BLaER1 (cell line): ENCODE data around the gene SMAD2.
"Not testable (repeated sequence)": the region's sequence is repeated elsewhere in the genome, so short reads cannot be mapped to it uniquely, and the experiment has no call there.

Source experiments
- H3K27ac ChIP-seq: shearing (Covaris generic); formaldehyde crosslinking; 2 replicates; pipeline ENCODE4 v1.8.1; 2022
- H3K27me3 ChIP-seq: shearing (Covaris generic); formaldehyde crosslinking; 2 replicates; pipeline ENCODE4 v1.8.1; 2022
- H3K36me3 ChIP-seq: shearing (Covaris generic); formaldehyde crosslinking; 2 replicates; pipeline ENCODE4 v1.8.1; 2022
- H3K4me1 ChIP-seq: shearing (Covaris generic); formaldehyde crosslinking; 2 replicates; pipeline ENCODE4 v1.8.1; 2022
- H3K4me2 ChIP-seq: shearing (Covaris generic); formaldehyde crosslinking; 2 replicates; pipeline ENCODE4 v1.8.1; 2022
- H3K4me3 ChIP-seq: shearing (Covaris generic); formaldehyde crosslinking; 2 replicates; pipeline ENCODE4 v1.8.1; 2022
- H3K9ac ChIP-seq: shearing (Covaris generic); formaldehyde crosslinking; 2 replicates; pipeline ENCODE4 v1.8.1; 2022
- H3K9me3 ChIP-seq: shearing (Covaris generic); formaldehyde crosslinking; 2 replicates; pipeline ENCODE4 v1.8.1; 2022
- H4K20me1 ChIP-seq: shearing (Covaris generic); formaldehyde crosslinking; 2 replicates; pipeline ENCODE4 v1.8.1; 2022
- Cebpa-rat ChIP-seq: shearing (Covaris generic); IDR thresholded peaks from 2 replicates; pipeline ENCODE4 v1.8.1; 2022

The SMAD2 gene

GRCh38 chr18:47829831-47830230 lies 100.6 kb downstream of the SMAD2 start:
- Histone ChIP-seq H3K4me1 (no peaks in the 10 kb centered on the region), H3K27ac (no peak overlapping the region), H3K9ac (no peak overlapping the region), H3K27me3 (no peaks in the 10 kb centered on the region), H3K9me3 (peaks cover 32% of the 10 kb centered on the region), H4K20me1 (no peaks in the 10 kb centered on the region), H3K36me3 (peaks cover 46% of the 10 kb centered on the region), H3K4me2 (no peak overlapping the region), H3K4me3 (no peak overlapping the region)
- TF ChIP-seq Cebpa-rat = no peak

GRCh38 chr18:47828031-47828430 lies 102.4 kb downstream of the SMAD2 start:
- not testable (repeated sequence) for H3K4me2 ChIP-seq, H3K4me3 ChIP-seq, H4K20me1 ChIP-seq, H3K9ac ChIP-seq, H3K27me3 ChIP-seq, H3K27ac ChIP-seq, H3K4me1 ChIP-seq
- H3K9me3 ChIP-seq = peaks cover 32% of the 10 kb centered on the region
- H3K36me3 ChIP-seq = peaks cover 37% of the 10 kb centered on the region

- no peaks in the 10 kb centered on the region for H4K20me1 ChIP-seq
- no peak overlapping the region for H3K4me3 ChIP-seq
- H3K9ac ChIP-seq = no peak overlapping the region
- peaks cover 33% of the 10 kb centered on the region for H3K36me3 ChIP-seq
- peaks cover 32% of the 10 kb centered on the region for H3K9me3 ChIP-seq
- TF ChIP-seq Cebpa-rat = no peak
- no peak overlapping the region for H3K27ac ChIP-seq
- no peaks in the 10 kb centered on the region for H3K4me1 ChIP-seq
- no peak overlapping the region for H3K4me2 ChIP-seq
- H3K27me3 ChIP-seq = no peaks in the 10 kb centered on the region
These were observed 104.0 kb downstream of the SMAD2 start for GRCh38 chr18:47826157-47827074.

DNA sequence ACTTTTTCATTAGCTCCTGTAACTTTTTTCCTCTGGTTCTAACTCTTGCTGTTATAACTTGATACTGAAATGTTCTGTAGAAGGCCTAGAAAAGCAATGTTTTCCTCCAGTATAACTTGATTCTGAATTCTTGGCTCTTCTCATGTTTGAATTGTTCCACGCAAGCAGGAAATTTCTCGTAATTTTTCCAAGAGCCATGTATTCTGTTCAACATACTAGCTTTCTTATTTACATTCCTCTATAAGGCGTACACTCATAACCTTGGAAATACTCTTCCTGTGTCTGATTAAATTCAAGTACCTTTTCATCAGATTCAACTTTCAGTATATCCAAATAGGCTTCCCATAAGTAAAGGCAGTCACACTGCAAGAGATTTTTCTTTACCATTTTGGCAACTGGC lies 109.1 kb downstream of the SMAD2 start:
- TF ChIP-seq Cebpa-rat = no peak
- peaks cover 13% of the 10 kb centered on the region for H3K36me3 ChIP-seq
- no peaks in the 10 kb centered on the region for H3K27me3 ChIP-seq
- H3K4me3 ChIP-seq = no peak overlapping the region
- H3K4me1 ChIP-seq = peaks cover 12% of the 10 kb centered on the region
- H3K9me3 ChIP-seq = no peaks in the 10 kb centered on the region
- H3K27ac ChIP-seq = no peak overlapping the region
- H4K20me1 ChIP-seq = no peaks in the 10 kb centered on the region
- no peak overlapping the region for H3K4me2 ChIP-seq
- no peak overlapping the region for H3K9ac ChIP-seq

- Histone ChIP-seq H3K27ac (no peak overlapping the region), H3K4me3 (no peak overlapping the region)
- TF ChIP-seq Cebpa-rat = no peak
These were observed 112.7 kb downstream of the SMAD2 start for GRCh38 chr18:47817795-47818077.

DNA sequence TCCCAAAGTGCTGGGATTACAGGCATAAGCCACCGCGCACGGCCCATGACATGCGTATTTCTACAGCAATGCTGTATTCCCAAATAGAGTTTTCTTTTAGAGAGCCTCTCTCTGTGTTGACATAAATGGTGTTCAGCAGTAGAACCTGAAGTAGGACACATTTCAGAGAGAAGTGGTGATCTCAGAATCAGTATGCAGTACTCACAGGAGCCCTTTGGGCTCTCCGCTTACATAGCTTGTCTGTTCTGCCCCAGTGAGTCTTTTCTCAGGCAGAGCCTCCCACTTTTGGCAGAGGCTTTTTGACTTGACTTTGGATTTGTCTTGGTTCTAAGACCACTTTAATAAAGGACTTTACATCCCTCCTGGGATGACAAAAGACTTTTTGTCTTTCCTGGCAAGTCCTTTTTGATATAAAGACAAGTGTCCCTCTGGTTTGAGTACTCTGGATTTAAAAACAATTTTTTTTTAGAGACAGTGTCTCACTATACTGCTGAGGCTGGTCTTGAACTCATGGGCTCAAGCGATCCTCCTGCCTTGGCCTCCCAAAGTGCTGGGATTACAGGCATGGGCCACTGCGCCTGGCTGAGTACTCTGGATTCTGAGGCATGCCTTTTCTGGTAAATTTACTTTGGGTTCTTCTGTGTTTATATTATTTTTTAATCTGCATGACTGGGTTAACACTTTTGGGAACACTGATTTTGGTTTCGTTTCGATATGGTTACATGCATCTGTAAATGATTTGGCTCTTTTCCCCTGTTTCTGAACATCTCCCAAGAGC lies 113.3 kb downstream of the SMAD2 start:
- Histone ChIP-seq H3K4me2 (peak overlapping the region; percentile 6; the same call in 1 of the 2 replicates), H3K9ac (no peak overlapping the region), H3K27me3 (no peaks in the 10 kb centered on the region), H3K4me1 (peaks cover 12% of the 10 kb centered on the region), H4K20me1 (no peaks in the 10 kb centered on the region), H3K36me3 (peaks cover 7% of the 10 kb centered on the region; the same call in 1 of the 2 replicates), H3K4me3 (no peak overlapping the region), H3K27ac (no peak overlapping the region), H3K9me3 (peaks cover 3% of the 10 kb centered on the region; the same call in 1 of the 2 replicates)
- no peak for TF ChIP-seq Cebpa-rat

More at GRCh38 chr18:47817795-47818077, 112.7 kb downstream of the SMAD2 start:
- Histone ChIP-seq H3K36me3 (peaks cover 2% of the 10 kb centered on the region), H3K4me1 (peaks cover 12% of the 10 kb centered on the region), H3K4me2 (peak overlapping the region; percentile 6; the same call in 1 of the 2 replicates), H3K9me3 (no peaks in the 10 kb centered on the region), H4K20me1 (no peaks in the 10 kb centered on the region), H3K27me3 (no peaks in the 10 kb centered on the region), H3K9ac (no peak overlapping the region)

DNA sequence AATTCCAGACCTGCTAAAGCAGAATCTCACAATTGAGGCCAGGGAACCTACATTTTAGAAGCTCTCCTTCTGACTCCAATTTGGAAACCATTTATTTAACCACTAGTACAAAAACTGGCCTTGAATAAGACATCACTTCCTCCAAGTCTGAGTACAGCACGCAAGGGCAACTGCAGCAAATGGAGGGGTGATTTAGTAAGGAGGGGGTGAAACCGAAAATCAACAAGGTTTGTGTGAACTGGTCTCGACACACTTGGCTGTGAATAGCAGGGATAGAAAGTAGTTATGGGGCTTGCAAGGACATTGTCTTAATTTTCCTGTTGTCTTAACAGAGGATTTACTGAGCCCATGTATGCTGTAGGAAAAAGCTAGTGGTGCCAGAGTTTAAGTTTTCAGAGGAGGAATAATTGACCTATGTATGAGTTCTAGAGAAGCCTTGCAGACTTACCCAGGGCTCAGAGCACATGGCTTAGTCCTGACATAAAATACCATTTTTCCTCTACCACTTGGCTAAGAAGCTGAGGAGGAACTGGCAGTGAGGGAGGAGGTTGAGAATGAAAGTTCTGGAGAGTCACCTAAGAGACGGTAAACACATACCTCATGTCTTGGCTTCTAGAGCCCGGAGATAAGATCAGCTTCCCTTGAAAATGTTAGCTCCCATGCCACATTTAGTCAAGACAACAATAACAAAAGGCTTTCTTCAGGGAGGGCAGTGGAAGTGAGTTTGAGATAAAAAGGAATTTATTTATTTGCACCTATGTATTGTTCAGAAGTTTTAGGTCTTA lies 114.8 kb downstream of the SMAD2 start:
- TF ChIP-seq Cebpa-rat = no peak
- H3K9ac ChIP-seq = no peak overlapping the region
- H3K27ac ChIP-seq = no peak overlapping the region

DNA sequence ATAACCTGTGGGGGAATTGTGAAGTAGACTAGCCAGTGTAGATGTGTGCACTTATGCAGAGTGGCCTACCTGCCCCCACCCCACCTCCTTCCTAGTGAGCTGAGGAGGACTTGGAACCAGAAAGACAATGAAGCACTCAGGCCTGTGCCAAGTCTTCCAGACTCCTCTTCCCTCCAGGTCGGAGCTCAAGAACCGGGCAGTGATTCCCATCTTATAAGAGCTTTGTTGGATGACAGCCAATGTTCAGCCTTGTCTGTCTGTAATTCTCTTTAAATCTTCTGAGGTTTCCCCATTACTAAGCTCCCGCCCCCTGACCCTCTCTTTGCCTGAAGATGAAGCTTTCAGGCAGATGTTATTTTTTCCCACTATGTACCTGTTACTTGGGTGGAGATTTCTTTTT lies 121.0 kb downstream of the SMAD2 start:
- Histone ChIP-seq H3K36me3 (peaks cover 7% of the 10 kb centered on the region; the same call in 1 of the 2 replicates), H3K4me3 (no peak overlapping the region)

More for the DNA sequence above, 114.8 kb downstream of the SMAD2 start:
- peaks cover 7% of the 10 kb centered on the region; the same call in 1 of the 2 replicates for H3K36me3 ChIP-seq
- no peaks in the 10 kb centered on the region for H3K27me3 ChIP-seq
- H3K4me1 ChIP-seq = peaks cover 23% of the 10 kb centered on the region
- H3K4me3 ChIP-seq = no peak overlapping the region
- H3K9me3 ChIP-seq = peaks cover 8% of the 10 kb centered on the region; the same call in 1 of the 2 replicates
- H3K4me2 ChIP-seq = no peak overlapping the region
- no peaks in the 10 kb centered on the region for H4K20me1 ChIP-seq

GRCh38 chr18:47802802-47803201 lies 127.7 kb downstream of the SMAD2 start:
- no peaks in the 10 kb centered on the region for H3K36me3 ChIP-seq
- H3K9ac ChIP-seq = no peak overlapping the region
- no peaks in the 10 kb centered on the region for H4K20me1 ChIP-seq
- H3K4me2 ChIP-seq = no peak overlapping the region
- no peak for TF ChIP-seq Cebpa-rat
- H3K27me3 ChIP-seq = no peaks in the 10 kb centered on the region
- no peak overlapping the region for H3K4me3 ChIP-seq
- H3K4me1 ChIP-seq = peaks cover 7% of the 10 kb centered on the region; the same call in 1 of the 2 replicates
- peaks cover 7% of the 10 kb centered on the region; the same call in 1 of the 2 replicates for H3K9me3 ChIP-seq
- H3K27ac ChIP-seq = no peak overlapping the region

More for the DNA sequence above, 121.0 kb downstream of the SMAD2 start:
- no peaks in the 10 kb centered on the region for H3K27me3 ChIP-seq
- H3K27ac ChIP-seq = no peak overlapping the region
- peaks cover 18% of the 10 kb centered on the region for H3K4me1 ChIP-seq
- H3K9me3 ChIP-seq = peaks cover 15% of the 10 kb centered on the region; the same call in 1 of the 2 replicates
- TF ChIP-seq Cebpa-rat = no peak
- no peak overlapping the region for H3K9ac ChIP-seq
- H3K4me2 ChIP-seq = no peak overlapping the region
- H4K20me1 ChIP-seq = no peaks in the 10 kb centered on the region
